ENCODE data around the gene MYOT.

DNA sequence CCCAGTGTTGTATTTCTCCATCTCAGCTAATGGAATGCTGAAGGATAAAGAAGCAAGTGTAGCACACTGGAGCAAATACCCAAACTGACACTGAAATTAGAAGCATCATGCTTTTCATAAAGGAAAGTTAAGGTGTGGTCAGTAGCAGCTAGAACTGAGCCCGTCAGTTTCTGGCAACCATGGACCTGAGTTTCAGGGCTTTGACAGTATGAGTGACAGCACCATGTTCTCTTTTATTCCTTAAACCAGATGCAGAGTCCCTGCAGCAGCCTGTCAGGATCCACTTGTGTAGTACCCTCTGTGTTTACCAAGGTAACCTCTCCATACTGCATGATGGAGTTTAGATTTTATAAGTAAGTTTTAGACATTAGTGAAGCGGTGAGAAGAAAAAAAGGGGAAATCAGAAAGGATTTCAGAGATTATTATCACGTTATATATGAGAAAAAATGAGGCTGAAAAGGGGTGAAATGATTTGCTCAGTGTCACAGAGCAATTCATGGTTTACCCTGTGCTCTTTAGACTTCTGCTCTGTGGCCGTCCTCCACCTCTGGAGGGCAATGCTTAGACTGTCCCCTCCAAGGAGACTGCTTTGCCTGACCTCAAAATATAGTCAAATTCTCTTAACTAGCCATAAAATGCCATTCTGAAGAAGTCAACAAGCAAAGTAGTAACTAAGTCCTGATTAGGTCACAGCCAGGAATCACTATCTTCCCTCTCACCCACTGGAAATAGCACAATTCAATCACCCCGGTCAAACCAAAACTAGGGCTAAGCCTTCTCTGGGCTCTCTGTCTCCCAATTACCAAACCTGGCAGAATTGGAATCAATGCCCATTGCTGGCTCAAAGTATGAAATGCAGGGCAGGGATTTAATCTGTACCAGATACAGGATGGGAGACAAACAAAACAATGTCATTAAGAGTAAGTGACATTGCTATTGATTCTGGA lies 10.5 kb upstream of the MYOT start:
- TF ChIP-seq, protein P1, sequence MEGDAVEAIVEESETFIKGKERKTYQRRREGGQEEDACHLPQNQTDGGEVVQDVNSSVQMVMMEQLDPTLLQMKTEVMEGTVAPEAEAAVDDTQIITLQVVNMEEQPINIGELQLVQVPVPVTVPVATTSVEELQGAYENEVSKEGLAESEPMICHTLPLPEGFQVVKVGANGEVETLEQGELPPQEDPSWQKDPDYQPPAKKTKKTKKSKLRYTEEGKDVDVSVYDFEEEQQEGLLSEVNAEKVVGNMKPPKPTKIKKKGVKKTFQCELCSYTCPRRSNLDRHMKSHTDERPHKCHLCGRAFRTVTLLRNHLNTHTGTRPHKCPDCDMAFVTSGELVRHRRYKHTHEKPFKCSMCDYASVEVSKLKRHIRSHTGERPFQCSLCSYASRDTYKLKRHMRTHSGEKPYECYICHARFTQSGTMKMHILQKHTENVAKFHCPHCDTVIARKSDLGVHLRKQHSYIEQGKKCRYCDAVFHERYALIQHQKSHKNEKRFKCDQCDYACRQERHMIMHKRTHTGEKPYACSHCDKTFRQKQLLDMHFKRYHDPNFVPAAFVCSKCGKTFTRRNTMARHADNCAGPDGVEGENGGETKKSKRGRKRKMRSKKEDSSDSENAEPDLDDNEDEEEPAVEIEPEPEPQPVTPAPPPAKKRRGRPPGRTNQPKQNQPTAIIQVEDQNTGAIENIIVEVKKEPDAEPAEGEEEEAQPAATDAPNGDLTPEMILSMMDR (IDR thresholded peaks at IDR 0.05; ENCODE audit: extremely low read depth in 1 of 2, insufficient read depth in 1 of 2, low read depth in 1 of 2, low read length in 2 of 2), result no peak
- TF ChIP-seq POLR2A (IDR thresholded peaks at IDR 0.05; ENCODE audit: low read depth, low read length) (no peak), EZH2 (IDR thresholded peaks at IDR 0.05; ENCODE audit: borderline replicate concordance, low read depth, low read length, severe bottlenecking) (no peak), POLR2AphosphoS5 (IDR thresholded peaks at IDR 0.05; ENCODE audit: insufficient read depth, low read depth, low read length) (no peak), MYC (IDR thresholded peaks at IDR 0.05; ENCODE audit: low read depth, low read length) (no peak)
- TF ChIP-seq, protein P2, sequence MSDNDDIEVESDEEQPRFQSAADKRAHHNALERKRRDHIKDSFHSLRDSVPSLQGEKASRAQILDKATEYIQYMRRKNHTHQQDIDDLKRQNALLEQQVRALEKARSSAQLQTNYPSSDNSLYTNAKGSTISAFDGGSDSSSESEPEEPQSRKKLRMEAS (IDR thresholded peaks at IDR 0.05; ENCODE audit: insufficient read depth, insufficient read length), result no peak

Data from endothelial cell of umbilical vein (primary cell).